Breast epithelium (tissue), 3 donors: ENCODE measurements around the gene AKR7A3.

Experiments
- CTCF ChIP-seq, 3 donors: fragments of 450-650 bp; IDR thresholded peaks; one replicate each; pipeline ENCODE4 v1.5.1; 2016 to 2017; ENCODE audit warnings: antibody characterized with exemption in 3 of 3, mild to moderate bottlenecking in 3 of 3, moderate library complexity in 3 of 3
- POLR2A ChIP-seq: fragments of 450-650 bp; IDR thresholded peaks from one replicate; pipeline ENCODE4 v1.6.1; 2016; ENCODE audit warnings: antibody characterized with exemption, mild to moderate bottlenecking, moderate library complexity

GRCh38 chr1:19308509-19308907 lies 19.9 kb upstream of the AKR7A3 start:
- TF ChIP-seq CTCF (IDR thresholded peaks at IDR 0.05) (no peak), POLR2A (no peak)
